ENCODE measurements around the gene EXTL2. TPM values are rescaled to one million over a fixed set of nuclear protein-coding genes. Genes with fewer than 3 reads are reported as not detected.
"Not testable (repeated sequence)": the region's sequence is repeated elsewhere in the genome, so short reads cannot be mapped to it uniquely, and the experiment has no call there.

EXTL2 gene
- total RNA-seq, 2 experiments from 2014 or later: 4.1 to 5.7 TPM

GRCh38 chr1:100941098-100941527 lies 46.5 kb upstream of the EXTL2 start:
- peak; percentile 40 for DNase-seq
- Mint-ChIP-seq H3K36me3 (ENCODE audit: low read depth) (peaks cover 83% of the 10 kb centered on the region), H3K9me3 (peaks cover 18% of the 10 kb centered on the region), H3K27me3 (peaks cover 2% of the 10 kb centered on the region), H3K4me1 (ENCODE audit: low read depth) (peaks cover 37% of the 10 kb centered on the region), H3K27ac (peak overlapping the region; percentile 93), H3K4me3 (peak overlapping the region; percentile 71)
- ChIA-PET POLR2A (interaction anchor here (1.1 to 2.0 kb wide), 3 partner anchors 10 to 23 kb away, joined by 3 to 6 read pairs (median 5); no protein-coding TSS in a partner anchor), CTCF (interaction anchor here (1.1 to 2.0 kb wide), 5 partner anchors 12 to 349 kb away, joined by 3 to 5 read pairs (median 5); no protein-coding TSS in a partner anchor)
- no peak for TF ChIP-seq CTCF (IDR thresholded peaks at IDR 0.05)
- peak; percentile 78 for ATAC-seq
- intact Hi-C loops (cut with micrococcal nuclease): loop anchor here (5.0 kb wide), 2 partner anchors 66 to 296 kb away; partner anchors contain the start of gene S1PR1

GRCh38 chr1:100936194-100936967 lies 41.7 kb upstream of the EXTL2 start:
- peaks cover 46% of the 10 kb centered on the region for H3K4me1 Mint-ChIP-seq (ENCODE audit: low read depth)
- intact Hi-C loops (cut with micrococcal nuclease): no loop called here
- peaks cover 84% of the 10 kb centered on the region for H3K36me3 Mint-ChIP-seq (ENCODE audit: low read depth)
- no peak overlapping the region for H3K27ac Mint-ChIP-seq
- TF ChIP-seq CTCF (IDR thresholded peaks at IDR 0.05): no peak
- CTCF ChIA-PET: no interaction called here
- DNase-seq (no peak), ATAC-seq (no peak)
- POLR2A ChIA-PET: no interaction called here
- peaks cover 2% of the 10 kb centered on the region for H3K27me3 Mint-ChIP-seq
- peaks cover 25% of the 10 kb centered on the region for H3K9me3 Mint-ChIP-seq
- H3K4me3 Mint-ChIP-seq: no peak overlapping the region

GRCh38 chr1:100933555-100933954 lies 38.9 kb upstream of the EXTL2 start:
- POLR2A ChIA-PET; ATAC-seq; intact Hi-C loops (cut with micrococcal nuclease); DNase-seq; H3K27me3 Mint-ChIP-seq; H3K4me3 Mint-ChIP-seq: not testable (repeated sequence)
- Mint-ChIP-seq H3K36me3 (ENCODE audit: low read depth) (peaks cover 81% of the 10 kb centered on the region), H3K9me3 (peaks cover 21% of the 10 kb centered on the region), H3K4me1 (ENCODE audit: low read depth) (peaks cover 54% of the 10 kb centered on the region), H3K27ac (peak overlapping the region; percentile 46)
- CTCF ChIA-PET: interaction anchor here (0.6 to 1.7 kb wide), 2 partner anchors 91 to 355 kb away, joined by 3 to 4 read pairs; no protein-coding TSS in a partner anchor

GRCh38 chr1:100931716-100932115 lies 37.1 kb upstream of the EXTL2 start:
- Mint-ChIP-seq H3K36me3 (ENCODE audit: low read depth) (peaks cover 65% of the 10 kb centered on the region), H3K4me1 (ENCODE audit: low read depth) (peaks cover 54% of the 10 kb centered on the region), H3K27ac (peak overlapping the region; percentile 22), H3K9me3 (peaks cover 17% of the 10 kb centered on the region), H3K27me3 (no peaks in the 10 kb centered on the region), H3K4me3 (no peak overlapping the region)
- ChIA-PET POLR2A (interaction anchor here (1.1 to 1.6 kb wide), 2 partner anchors 304 to 307 kb away, joined by 3 read pairs; no protein-coding TSS in a partner anchor), CTCF (interaction anchor here (1.2 kb wide), 1 partner anchor 8 kb away, joined by 3 read pairs; no protein-coding TSS in a partner anchor)
- ATAC-seq (no peak), DNase-seq (no peak)
- TF ChIP-seq CTCF (IDR thresholded peaks at IDR 0.05): no peak
- intact Hi-C loops (cut with micrococcal nuclease): no loop called here

- no peak for ATAC-seq
- Mint-ChIP-seq H3K9me3 (peaks cover 21% of the 10 kb centered on the region), H3K36me3 (ENCODE audit: low read depth) (peaks cover 52% of the 10 kb centered on the region), H3K4me3 (no peak overlapping the region), H3K27me3 (no peaks in the 10 kb centered on the region), H3K4me1 (ENCODE audit: low read depth) (peaks cover 53% of the 10 kb centered on the region), H3K27ac (peak overlapping the region; percentile 31)
- intact Hi-C loops (cut with micrococcal nuclease): no loop called here
- ChIA-PET CTCF (interaction anchor here (1.6 to 2.0 kb wide), 4 partner anchors 308 to 379 kb away, joined by 4 to 8 read pairs (median 7); no protein-coding TSS in a partner anchor), POLR2A (no interaction called here)
- no peak for TF ChIP-seq CTCF (IDR thresholded peaks at IDR 0.05)
- no peak for DNase-seq
Observed at GRCh38 chr1:100930494-100930893, 35.9 kb upstream of the EXTL2 start.
